ENCODE results near the gene LRCH1. TPM values are rescaled to one million over a fixed set of nuclear protein-coding genes. Genes with fewer than 3 reads are reported as not detected.

LRCH1 gene
- total and polyA plus RNA-seq, 5 donors, result 4.8 to 11.4 (median 10.2) TPM

DNA sequence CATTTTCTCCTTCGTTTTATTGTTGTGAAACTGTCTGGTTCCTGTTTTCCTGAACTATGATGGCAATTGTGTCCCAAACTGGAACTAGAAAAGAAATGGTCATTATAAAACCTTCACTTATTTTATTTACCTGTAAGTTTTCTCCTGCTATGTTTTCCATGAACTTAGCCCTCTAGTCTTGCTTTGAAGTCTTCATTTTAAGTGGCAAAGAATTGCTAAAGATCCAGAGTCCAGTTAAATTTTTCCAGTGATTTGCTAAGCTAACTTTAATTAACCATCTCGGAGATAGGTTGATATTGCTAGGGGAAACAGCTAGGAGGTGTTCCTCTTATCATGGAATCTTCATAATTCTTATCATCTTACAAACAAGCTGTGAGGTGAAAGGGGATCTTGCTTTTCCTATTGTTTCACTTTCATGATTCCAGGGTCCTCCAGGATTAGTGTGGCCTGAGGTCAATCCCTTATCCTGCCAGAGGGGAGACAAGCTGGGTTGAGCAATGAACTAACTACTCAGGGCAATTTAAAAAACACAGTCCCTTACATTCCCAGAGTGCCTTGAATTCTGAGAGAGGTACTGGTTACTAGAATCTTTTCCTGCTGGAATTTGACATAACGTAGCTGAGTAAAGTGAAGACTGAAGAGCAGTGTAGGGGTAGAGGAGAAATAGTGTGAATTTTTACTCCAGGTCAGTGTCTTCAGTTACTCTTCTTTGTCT lies 131.5 kb downstream of the LRCH1 start:
- H3K27me3 ChIP-seq (ENCODE audit: control insufficient read depth, insufficient read depth), result no peaks in the 10 kb centered on the region
- WGBS, result 50% methylated on average over 3 of the region's 3 CpGs
- intact Hi-C loops (cut with DNase I), result no loop called here
- DNase-seq, result no peak
- H3K9me3 ChIP-seq (ENCODE audit: control insufficient read depth, low read length), result no peaks in the 10 kb centered on the region
- ATAC-seq, result peak; percentile 48 to 65
- peaks cover 4% of the 10 kb centered on the region for H3K4me1 ChIP-seq (ENCODE audit: control insufficient read depth, insufficient read depth, low read length)
- no peak overlapping the region for H3K4me3 ChIP-seq (ENCODE audit: low read length)
- H3K27ac ChIP-seq (ENCODE audit: low read length), result no peak overlapping the region

DNA sequence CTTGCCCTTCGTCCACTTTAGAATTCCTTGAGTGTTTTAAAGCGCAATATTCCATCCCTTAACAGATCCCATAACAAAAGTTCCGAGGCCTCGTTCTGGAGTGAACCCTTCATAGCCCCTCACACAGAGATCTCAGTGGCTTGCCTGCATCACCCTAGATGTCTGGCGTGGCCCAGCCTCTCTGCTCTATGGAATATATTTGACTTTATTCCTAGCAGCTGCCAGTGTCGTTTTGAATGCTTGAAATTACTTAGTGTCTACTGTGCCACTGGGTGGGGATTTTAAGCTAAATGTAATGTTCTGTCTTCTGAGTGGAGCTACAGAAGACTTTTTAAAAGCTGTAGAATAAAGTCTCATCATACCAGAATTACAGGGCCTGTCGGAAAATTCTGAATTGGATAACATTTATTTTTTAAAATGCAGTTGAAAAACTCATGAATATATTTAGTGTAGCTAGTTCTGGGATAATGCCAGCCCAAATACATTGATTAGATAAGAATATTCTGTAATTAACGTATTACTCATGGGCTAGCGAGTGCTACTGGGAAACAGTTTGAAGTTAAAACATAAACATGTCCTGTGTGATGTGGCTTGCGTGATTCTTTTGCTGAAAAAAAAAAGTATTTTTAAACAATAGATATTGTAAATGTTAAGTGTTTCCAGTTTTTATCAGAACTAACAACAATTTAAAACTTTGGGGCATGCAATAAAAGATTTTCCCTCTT lies 132.2 kb downstream of the LRCH1 start:
- DNase-seq (no peak), ATAC-seq (peak; percentile 31 to 36)
- no peaks in the 10 kb centered on the region for H3K27me3 ChIP-seq (ENCODE audit: control insufficient read depth, insufficient read depth)
- H3K4me1 ChIP-seq (ENCODE audit: control insufficient read depth, insufficient read depth, low read length), result peaks cover 1% of the 10 kb centered on the region
- no peaks in the 10 kb centered on the region for H3K9me3 ChIP-seq (ENCODE audit: control insufficient read depth, low read length)
- H3K27ac ChIP-seq (ENCODE audit: low read length), result no peak overlapping the region
- no peak overlapping the region for H3K4me3 ChIP-seq (ENCODE audit: low read length)
- intact Hi-C loops (cut with DNase I), result no loop called here
- 65% methylated on average over 10 of the region's 10 CpGs for WGBS

DNA sequence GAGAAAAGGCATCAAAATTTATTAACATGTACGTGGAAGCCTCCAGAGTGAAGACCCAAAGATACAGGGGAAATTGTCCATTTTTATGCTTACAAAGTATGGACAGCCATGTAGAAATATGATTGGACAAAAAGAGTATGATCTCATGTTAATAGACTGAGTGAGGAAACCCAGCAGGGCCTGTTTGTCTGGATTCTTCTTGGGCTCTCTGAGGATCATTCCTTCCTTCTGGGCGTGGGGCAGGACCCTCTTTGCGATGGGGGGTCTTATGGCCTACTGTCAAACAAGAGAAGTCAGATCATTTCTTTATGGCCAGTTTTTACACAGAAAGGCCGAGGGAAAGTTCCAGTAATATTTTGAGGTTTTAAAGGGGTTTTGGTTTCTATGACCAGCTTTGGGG lies 133.2 kb downstream of the LRCH1 start:
- no peaks in the 10 kb centered on the region for H3K9me3 ChIP-seq (ENCODE audit: control insufficient read depth, low read length)
- ATAC-seq (no peak), DNase-seq (no peak)
- no peak overlapping the region for H3K27ac ChIP-seq (ENCODE audit: low read length)
- H3K27me3 ChIP-seq (ENCODE audit: control insufficient read depth, insufficient read depth), result no peaks in the 10 kb centered on the region
- 97% methylated on average over 4 of the region's 4 CpGs for WGBS
- H3K4me1 ChIP-seq (ENCODE audit: control insufficient read depth, insufficient read depth, low read length), result peaks cover 1% of the 10 kb centered on the region
- no peak overlapping the region for H3K4me3 ChIP-seq (ENCODE audit: low read length)
- intact Hi-C loops (cut with DNase I), result no loop called here

DNA sequence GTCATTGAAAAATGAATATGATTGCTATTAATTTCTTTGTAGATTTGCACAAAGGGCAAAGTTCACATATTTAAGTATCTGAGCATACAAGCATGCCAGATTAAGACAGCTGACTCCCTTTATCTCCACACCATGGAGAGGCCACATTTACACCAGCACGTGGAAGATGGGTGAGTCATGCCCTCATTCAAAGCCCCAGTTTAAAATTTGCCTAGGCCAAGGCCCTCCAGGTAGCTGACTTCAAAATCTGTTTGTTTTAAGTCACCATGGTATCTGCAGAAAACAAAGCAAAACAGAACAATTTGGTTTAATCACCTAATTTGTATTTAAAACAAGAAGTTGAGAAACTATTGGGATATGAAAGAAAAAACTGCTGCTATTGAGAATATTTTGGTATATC lies 134.8 kb downstream of the LRCH1 start:
- intact Hi-C loops (cut with DNase I), result no loop called here
- WGBS, result 18% methylated on average over 1 of the region's 1 CpG

DNA sequence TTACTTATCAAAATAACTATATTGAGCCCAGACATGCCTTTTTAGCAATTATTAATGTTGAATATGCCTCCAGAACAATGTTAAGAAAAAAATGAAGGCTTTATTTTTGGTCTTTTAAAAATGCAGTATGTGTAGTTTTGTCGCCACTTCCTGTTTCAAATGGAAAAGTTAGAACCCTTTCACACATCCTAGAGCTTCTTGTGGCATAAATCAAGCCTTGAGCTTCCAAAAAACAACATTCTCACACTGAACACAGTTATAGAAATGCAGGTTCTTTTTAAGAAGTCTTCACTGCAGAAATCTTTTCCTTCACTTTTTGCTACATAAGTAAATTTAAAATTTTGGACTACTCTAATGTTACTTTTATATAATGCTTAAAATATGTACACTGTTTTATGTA lies 135.3 kb downstream of the LRCH1 start:
- H3K4me3 ChIP-seq (ENCODE audit: low read length), result no peak overlapping the region
- no peaks in the 10 kb centered on the region for H3K27me3 ChIP-seq (ENCODE audit: control insufficient read depth, insufficient read depth)
- peaks cover 3% of the 10 kb centered on the region for H3K4me1 ChIP-seq (ENCODE audit: control insufficient read depth, insufficient read depth, low read length)
- intact Hi-C loops (cut with DNase I), result no loop called here
- ATAC-seq (no peak), DNase-seq (no peak)
- no peak overlapping the region for H3K27ac ChIP-seq (ENCODE audit: low read length)
- H3K9me3 ChIP-seq (ENCODE audit: control insufficient read depth, low read length), result no peaks in the 10 kb centered on the region
- WGBS, result 86% methylated on average over 1 of the region's 1 CpG

More for the DNA sequence above, 134.8 kb downstream of the LRCH1 start:
- Histone ChIP-seq H3K9me3 (ENCODE audit: control insufficient read depth, low read length) (no peaks in the 10 kb centered on the region), H3K27ac (ENCODE audit: low read length) (no peak overlapping the region), H3K4me3 (ENCODE audit: low read length) (no peak overlapping the region), H3K4me1 (ENCODE audit: control insufficient read depth, insufficient read depth, low read length) (peaks cover 3% of the 10 kb centered on the region), H3K27me3 (ENCODE audit: control insufficient read depth, insufficient read depth) (no peaks in the 10 kb centered on the region)
- DNase-seq (no peak), ATAC-seq (peak; percentile 61 to 73)

DNA sequence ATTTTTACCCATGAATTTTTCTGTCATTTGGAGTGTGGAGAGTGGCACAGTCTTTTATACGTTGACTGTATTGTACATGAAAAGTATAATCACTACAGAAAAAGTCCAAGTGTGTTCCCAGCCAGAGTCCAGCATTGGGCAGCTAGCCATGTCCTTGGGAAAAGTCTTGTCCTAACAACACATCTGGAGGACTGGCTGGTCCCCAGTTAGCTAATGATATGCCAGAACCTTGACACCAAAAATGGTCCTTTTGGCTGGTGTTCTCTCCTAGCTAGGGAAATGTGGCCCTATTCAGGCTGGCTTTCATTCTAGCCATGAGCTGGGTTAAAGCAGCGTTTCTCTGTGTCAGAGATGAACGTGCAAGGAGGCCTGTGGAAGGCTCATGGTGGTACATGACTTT lies 145.0 kb downstream of the LRCH1 start:
- H3K4me3 ChIP-seq (ENCODE audit: low read length), result no peak overlapping the region
- peaks cover 8% of the 10 kb centered on the region for H3K4me1 ChIP-seq (ENCODE audit: control insufficient read depth, insufficient read depth, low read length)
- H3K27me3 ChIP-seq (ENCODE audit: control insufficient read depth, insufficient read depth), result no peaks in the 10 kb centered on the region
- DNase-seq (peak; percentile 79 to 92 (median 83)), ATAC-seq (peak; percentile 81 to 92)
- peak overlapping the region; percentile 9 for H3K27ac ChIP-seq (ENCODE audit: low read length)
- no peaks in the 10 kb centered on the region for H3K9me3 ChIP-seq (ENCODE audit: control insufficient read depth, low read length)
- intact Hi-C loops (cut with DNase I), result loop anchor here in 1 of 4 donors (5.0 kb wide), 1 partner anchor 146 kb away; the partner anchor contains the start of gene LRCH1
- 52% methylated on average over 3 of the region's 3 CpGs for WGBS

DNA sequence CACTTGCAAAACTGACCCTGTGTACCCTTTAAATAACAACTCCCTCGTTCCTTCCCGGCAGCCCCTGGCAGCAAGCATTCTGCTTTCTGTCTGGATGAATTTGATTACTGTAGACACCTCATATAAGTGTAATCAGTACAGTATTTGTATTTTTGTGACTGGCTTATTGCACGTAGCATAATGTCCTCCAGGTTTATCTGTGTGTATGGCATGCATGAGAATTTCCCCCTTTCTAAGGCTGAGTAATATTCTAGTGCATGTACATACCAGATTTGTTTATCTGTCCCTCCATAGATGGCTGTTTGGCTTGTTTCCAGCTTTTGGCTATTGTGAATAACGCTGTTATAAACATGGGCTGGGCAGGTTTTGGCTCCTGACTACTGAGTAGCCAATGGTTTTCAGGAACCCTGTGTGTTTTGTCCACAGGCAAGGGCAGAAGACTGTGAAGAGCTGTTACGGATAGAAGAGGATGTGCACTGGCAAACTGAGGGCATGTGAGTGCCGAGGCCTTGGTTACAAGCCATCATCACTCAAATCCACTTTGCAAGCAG lies 146.0 kb downstream of the LRCH1 start:
- no peak for DNase-seq
- H3K9me3 ChIP-seq (ENCODE audit: control insufficient read depth, low read length), result no peaks in the 10 kb centered on the region
- ATAC-seq, result peak; percentile 48 to 62
- H3K27me3 ChIP-seq (ENCODE audit: control insufficient read depth, insufficient read depth), result no peaks in the 10 kb centered on the region
- 35% methylated on average over 6 of the region's 6 CpGs for WGBS
- intact Hi-C loops (cut with DNase I), result loop anchor here in 1 of 4 donors (5.0 kb wide), 1 partner anchor 147 kb away; the partner anchor contains the start of gene LRCH1
- no peak overlapping the region for H3K4me3 ChIP-seq (ENCODE audit: low read length)
- H3K27ac ChIP-seq (ENCODE audit: low read length), result no peak overlapping the region
- peaks cover 8% of the 10 kb centered on the region for H3K4me1 ChIP-seq (ENCODE audit: control insufficient read depth, insufficient read depth, low read length)

DNA sequence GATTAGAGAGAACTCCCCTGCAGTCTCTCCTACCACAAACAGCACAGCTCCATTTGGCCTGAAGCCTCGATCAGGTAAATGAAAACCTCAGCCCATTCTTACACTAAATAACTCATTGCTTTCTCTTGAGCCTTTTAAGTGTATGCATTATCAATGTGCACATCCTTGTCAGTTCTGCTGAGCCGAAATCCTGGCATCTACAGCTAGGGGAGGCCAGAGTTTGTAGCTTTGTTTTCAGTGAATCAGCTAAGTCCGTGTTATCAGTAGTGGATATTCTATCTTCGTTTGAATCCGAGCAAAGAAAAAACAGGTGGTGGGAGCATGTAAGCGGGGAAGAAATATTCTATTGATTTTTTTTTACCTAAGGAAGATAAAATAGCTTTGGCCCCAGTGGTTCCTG lies 159.6 kb downstream of the LRCH1 start:
- intact Hi-C loops (cut with DNase I), result no loop called here
- WGBS, result 64% methylated on average over 6 of the region's 6 CpGs
- Histone ChIP-seq H3K4me3 (ENCODE audit: low read length) (no peak overlapping the region), H3K4me1 (ENCODE audit: control insufficient read depth, insufficient read depth, low read length) (no peaks in the 10 kb centered on the region), H3K27me3 (ENCODE audit: control insufficient read depth, insufficient read depth) (no peaks in the 10 kb centered on the region), H3K27ac (ENCODE audit: low read length) (no peak overlapping the region), H3K9me3 (ENCODE audit: control insufficient read depth, low read length) (no peaks in the 10 kb centered on the region)
- no peak for DNase-seq
- no peak for ATAC-seq

DNA sequence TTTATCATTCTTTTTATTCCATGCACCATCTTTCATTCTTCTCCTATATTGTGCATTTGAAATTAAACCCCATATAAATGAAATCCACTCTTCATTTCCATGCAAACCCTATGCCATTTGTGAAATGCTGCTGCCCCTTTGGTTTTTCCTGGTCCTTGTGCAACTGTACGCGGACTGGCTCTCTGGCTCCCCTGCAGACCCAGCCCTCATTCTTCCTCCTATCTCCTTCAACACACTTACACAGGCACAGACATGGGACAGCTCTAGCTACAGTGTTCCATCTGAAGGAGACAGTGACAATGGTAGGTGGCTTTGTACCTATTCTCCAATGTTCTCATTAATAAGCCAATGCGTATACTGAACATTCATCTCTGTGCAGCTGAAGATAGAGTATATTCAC lies 162.4 kb downstream of the LRCH1 start:
- Histone ChIP-seq H3K4me1 (ENCODE audit: control insufficient read depth, insufficient read depth, low read length) (no peaks in the 10 kb centered on the region), H3K4me3 (ENCODE audit: low read length) (no peak overlapping the region), H3K9me3 (ENCODE audit: control insufficient read depth, low read length) (no peaks in the 10 kb centered on the region), H3K27ac (ENCODE audit: low read length) (no peak overlapping the region), H3K27me3 (ENCODE audit: control insufficient read depth, insufficient read depth) (no peaks in the 10 kb centered on the region)
- intact Hi-C loops (cut with DNase I), result no loop called here
- DNase-seq (no peak), ATAC-seq (no peak)
- WGBS, result 91% methylated on average over 3 of the region's 3 CpGs

DNA sequence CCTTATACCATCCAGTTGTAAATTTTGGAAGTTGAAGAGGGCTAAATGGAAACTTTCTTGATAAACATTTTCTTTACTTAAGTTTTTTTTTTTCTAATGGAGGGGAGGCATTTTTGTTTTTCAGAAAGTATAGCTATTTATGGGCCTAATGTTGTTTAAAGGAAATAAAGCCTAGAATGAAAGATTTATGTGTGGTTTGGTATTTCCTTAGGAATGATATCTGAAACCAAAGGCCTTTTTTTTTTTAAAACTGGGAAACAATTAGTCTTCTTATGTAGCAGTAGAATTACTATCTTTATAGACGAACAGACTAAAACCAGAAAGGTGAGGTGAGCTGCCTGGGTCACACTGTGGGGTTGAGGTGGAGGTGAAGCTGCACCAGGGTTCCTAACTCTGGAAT lies 163.9 kb downstream of the LRCH1 start:
- ATAC-seq, result no peak
- Histone ChIP-seq H3K9me3 (ENCODE audit: control insufficient read depth, low read length) (no peaks in the 10 kb centered on the region), H3K27ac (ENCODE audit: low read length) (no peak overlapping the region), H3K27me3 (ENCODE audit: control insufficient read depth, insufficient read depth) (no peaks in the 10 kb centered on the region), H3K4me3 (ENCODE audit: low read length) (no peak overlapping the region), H3K4me1 (ENCODE audit: control insufficient read depth, insufficient read depth, low read length) (no peaks in the 10 kb centered on the region)
- WGBS, result 90% methylated on average over 1 of the region's 1 CpG
- intact Hi-C loops (cut with DNase I), result no loop called here
- no peak for DNase-seq

DNA sequence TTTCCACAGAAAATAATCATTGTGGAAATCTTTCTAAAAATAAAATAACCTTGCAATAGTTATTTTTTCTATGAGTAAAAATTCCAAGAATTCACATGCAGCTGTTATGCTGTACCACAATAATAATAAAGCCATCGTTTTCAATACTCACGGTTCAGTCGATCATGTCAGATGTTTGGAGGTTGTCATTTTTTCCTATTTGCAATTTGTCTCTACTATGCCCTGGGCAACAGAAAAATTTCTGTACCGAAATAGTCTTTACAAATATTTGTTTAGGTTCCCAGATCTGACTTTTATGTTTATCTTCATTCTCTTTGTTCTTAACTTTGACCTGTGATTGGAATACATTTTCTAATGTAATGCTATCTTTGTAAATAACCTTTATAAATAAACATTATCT lies 164.3 kb downstream of the LRCH1 start:
- Histone ChIP-seq H3K27me3 (ENCODE audit: control insufficient read depth, insufficient read depth) (no peaks in the 10 kb centered on the region), H3K4me1 (ENCODE audit: control insufficient read depth, insufficient read depth, low read length) (no peaks in the 10 kb centered on the region), H3K4me3 (ENCODE audit: low read length) (no peak overlapping the region), H3K27ac (ENCODE audit: low read length) (no peak overlapping the region), H3K9me3 (ENCODE audit: control insufficient read depth, low read length) (no peaks in the 10 kb centered on the region)
- 91% methylated on average over 4 of the region's 4 CpGs for WGBS
- intact Hi-C loops (cut with DNase I), result no loop called here
- ATAC-seq (no peak), DNase-seq (no peak)

Data from right cardiac atrium (tissue), 5 donors.